T-helper 2 cell treated with Interferon-gamma antibody and Interleukin-4, amounts not matched to agents 5 μg/mL and 100 μg/mL, for 36 hours (primary cell): Measurements from ENCODE around the gene LACTB.

ENCODE experiments used
- DNase-seq: peaks from one replicate; pipeline ENCODE4 v3.0.0; 2021; ENCODE audit warnings: low spot score
- H3K27ac Mint-ChIP-seq: one replicate; pipeline ENCODE4 v1.8.0; 2021; ENCODE audit warnings: mild to moderate bottlenecking, mixed read lengths
- H3K27me3 Mint-ChIP-seq: one replicate; pipeline ENCODE4 v1.8.0; 2021; ENCODE audit warnings: low read depth, mixed read lengths
- H3K36me3 Mint-ChIP-seq: one replicate; pipeline ENCODE4 v1.8.0; 2021; ENCODE audit warnings: low read depth, mixed read lengths
- H3K4me1 Mint-ChIP-seq: one replicate; pipeline ENCODE4 v1.8.0; 2021; ENCODE audit warnings: low read depth, mixed read lengths
- H3K4me3 Mint-ChIP-seq: one replicate; pipeline ENCODE4 v1.8.0; 2022; ENCODE audit warnings: mild to moderate bottlenecking, moderate library complexity, mixed read lengths
- H3K9me3 Mint-ChIP-seq: one replicate; pipeline ENCODE4 v1.8.0; 2021; ENCODE audit warnings: mixed read lengths

LACTB gene

DNA sequence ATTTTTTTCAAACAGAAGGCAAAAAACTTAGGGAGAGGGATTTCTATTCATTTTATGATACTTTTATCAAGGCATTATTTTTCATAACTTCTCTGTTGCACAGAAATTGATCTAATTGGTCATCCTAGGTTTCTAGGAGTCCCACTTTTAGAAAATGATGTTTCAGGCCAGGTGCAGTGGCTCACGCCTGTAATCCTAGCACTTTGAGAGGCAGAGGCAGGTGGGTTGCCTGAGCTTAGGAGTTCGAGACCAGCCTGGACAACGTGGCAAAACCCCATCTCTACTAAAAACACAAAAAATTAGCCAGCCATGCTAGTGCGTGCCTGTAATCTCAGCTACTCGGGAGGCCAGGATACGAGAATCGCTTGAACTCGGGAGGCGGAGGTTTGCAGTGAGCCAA, 2.8 kb downstream of the LACTB start:
- no peak for DNase-seq
- Mint-ChIP-seq H3K36me3 (peaks cover 21% of the 10 kb centered on the region), H3K27ac (no peak overlapping the region)

DNA sequence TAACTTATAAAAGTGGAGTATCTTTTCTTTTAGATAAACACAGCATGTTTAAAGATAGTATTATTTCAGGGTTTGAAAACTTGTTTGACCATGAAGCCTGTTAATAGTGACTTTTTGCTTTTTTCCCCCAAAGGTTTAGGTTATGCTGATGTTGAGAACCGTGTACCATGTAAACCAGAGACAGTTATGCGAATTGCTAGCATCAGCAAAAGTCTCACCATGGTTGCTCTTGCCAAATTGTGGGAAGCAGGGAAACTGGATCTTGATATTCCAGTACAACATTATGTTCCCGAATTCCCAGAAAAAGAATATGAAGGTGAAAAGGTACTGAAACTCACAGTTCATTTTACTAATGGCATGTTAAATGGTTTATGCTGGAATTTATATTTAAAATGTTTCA, 5.1 kb downstream of the LACTB start:
- peaks cover 13% of the 10 kb centered on the region for H3K36me3 Mint-ChIP-seq
- no peaks in the 10 kb centered on the region for H3K9me3 Mint-ChIP-seq
- peaks cover 7% of the 10 kb centered on the region for H3K4me1 Mint-ChIP-seq
- no peak for DNase-seq
- no peaks in the 10 kb centered on the region for H3K27me3 Mint-ChIP-seq
- no peak overlapping the region for H3K27ac Mint-ChIP-seq
- H3K4me3 Mint-ChIP-seq = no peak overlapping the region

More for the DNA sequence above, 2.8 kb downstream of the LACTB start:
- Mint-ChIP-seq H3K4me1 (peaks cover 12% of the 10 kb centered on the region), H3K4me3 (no peak overlapping the region), H3K9me3 (peaks cover 20% of the 10 kb centered on the region), H3K27me3 (no peaks in the 10 kb centered on the region)

DNA sequence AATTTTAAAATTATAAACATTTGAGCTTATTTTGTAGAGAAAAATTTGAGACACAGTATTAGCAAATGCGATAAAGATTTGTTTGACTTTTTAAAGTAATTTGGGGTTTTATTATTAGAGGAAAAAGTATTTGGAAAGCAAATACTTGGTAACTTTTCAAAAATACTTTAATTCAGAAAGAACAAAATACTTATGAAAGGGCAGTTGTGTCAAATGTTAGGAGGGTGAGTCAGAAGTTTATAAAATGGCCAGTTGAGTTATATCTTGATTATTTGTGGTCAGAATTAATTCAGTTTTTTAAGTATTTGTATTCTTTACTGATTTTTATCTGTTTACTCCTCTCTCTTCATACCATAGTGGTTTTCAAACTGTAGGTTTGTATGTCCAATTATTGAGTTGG, 12.1 kb downstream of the LACTB start:
- Mint-ChIP-seq H3K4me3 (no peak overlapping the region), H3K27me3 (no peaks in the 10 kb centered on the region), H3K36me3 (peaks cover 7% of the 10 kb centered on the region), H3K27ac (no peak overlapping the region), H3K4me1 (peaks cover 8% of the 10 kb centered on the region), H3K9me3 (no peaks in the 10 kb centered on the region)
- no peak for DNase-seq

DNA sequence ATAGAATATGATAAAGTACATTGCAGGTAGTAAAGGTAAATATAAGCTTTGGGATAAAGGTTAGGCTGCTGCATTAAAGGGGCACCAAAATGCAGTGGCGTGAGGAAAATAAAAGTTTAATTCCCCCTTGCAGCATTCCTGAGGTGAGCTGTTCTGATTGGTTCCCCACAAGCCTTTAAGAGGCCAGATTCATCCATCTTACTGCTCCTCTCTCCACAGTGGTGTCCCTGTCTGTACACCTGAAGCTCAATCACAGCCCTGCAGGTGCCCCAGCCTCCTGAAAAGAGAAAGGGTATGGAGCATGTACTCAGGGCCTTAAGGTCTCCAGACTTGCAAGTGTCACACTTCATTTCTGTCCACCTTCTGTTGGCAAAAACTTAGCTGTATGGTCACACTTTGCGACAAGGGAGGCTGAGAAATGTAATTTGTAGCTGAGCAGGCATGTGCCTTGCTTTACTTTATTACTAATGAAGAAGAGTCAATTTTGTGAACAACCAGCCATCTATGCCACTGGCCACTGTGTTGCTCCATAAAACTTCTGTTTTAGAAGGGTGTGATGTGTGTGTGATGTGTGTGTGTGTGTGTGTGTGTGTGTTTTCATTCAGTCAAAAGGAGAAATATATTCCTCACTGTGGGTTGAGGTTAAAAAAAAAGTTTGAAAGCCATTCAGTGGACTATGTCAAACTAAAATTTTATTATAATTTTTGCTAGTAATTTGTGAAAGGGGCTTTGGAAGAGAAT, 12.8 kb downstream of the LACTB start:
- Mint-ChIP-seq H3K4me1 (peaks cover 8% of the 10 kb centered on the region), H3K4me3 (no peak overlapping the region), H3K27me3 (no peaks in the 10 kb centered on the region), H3K9me3 (no peaks in the 10 kb centered on the region), H3K36me3 (peaks cover 3% of the 10 kb centered on the region), H3K27ac (no peak overlapping the region)
- no peak for DNase-seq

DNA sequence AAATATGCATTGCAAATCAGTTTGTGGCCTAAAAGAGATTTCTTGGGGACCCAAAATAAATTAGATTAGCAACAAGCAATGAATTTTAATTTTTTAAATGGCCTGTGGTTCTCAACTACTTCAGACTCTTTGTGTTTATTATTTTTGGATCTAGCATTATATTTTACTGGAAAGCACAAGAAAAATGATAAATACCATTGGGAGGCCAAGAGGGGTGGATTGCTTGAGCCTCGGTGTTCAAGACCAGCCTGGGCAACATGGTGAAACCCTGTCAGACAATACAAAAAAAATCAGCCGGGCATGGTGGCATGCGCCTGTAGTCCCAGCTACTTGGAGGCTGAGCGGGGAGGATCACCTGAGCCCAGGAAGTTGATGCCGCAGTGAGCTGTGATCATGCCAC, 13.6 kb downstream of the LACTB start:
- no peaks in the 10 kb centered on the region for H3K27me3 Mint-ChIP-seq
- no peaks in the 10 kb centered on the region for H3K9me3 Mint-ChIP-seq

DNA sequence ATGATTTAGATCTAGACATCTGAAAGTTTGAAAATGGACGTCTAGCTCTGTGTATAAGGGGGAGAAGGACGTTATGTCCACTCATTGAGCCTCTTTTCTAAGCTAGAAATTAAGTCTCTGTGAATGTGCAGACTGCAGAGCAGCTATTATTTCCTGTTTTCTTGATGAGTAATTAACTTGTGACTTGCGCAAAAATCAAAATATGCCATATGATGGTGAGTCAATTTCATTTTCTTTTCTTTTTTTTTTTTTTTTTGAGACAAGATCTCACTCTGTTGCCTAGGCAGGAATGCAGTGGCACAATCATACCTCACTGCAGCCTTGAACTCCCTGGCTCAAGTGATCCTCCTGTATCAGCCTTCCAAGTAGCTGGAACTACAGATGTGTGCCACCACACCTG, 14.1 kb downstream of the LACTB start:
- Mint-ChIP-seq H3K36me3 (peaks cover 3% of the 10 kb centered on the region), H3K4me1 (peaks cover 13% of the 10 kb centered on the region), H3K9me3 (no peaks in the 10 kb centered on the region), H3K4me3 (no peak overlapping the region), H3K27ac (no peak overlapping the region), H3K27me3 (no peaks in the 10 kb centered on the region)
- DNase-seq = no peak

More for the DNA sequence above, 13.6 kb downstream of the LACTB start:
- DNase-seq = no peak
- peaks cover 3% of the 10 kb centered on the region for H3K36me3 Mint-ChIP-seq
- H3K4me1 Mint-ChIP-seq = peaks cover 10% of the 10 kb centered on the region
- no peak overlapping the region for H3K4me3 Mint-ChIP-seq
- H3K27ac Mint-ChIP-seq = no peak overlapping the region

DNA sequence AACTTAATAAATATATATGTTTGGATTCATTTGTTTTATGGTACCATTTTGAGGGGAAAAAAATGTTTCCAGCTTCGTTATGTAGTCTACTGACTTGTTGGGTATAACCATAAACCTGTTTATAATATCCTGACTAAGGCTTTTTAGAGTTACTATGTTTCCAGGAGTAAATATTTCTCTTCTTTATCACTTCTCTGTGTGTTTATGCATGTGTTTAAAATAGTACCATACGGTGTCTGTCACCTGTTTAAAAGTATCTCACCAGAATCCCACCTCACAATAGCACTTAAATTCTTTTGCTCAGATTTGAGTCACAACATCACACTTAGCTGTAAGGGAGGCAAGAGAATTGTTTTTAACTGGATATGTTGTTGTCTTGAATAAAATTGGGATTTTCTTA, 15.1 kb downstream of the LACTB start:
- H3K4me1 Mint-ChIP-seq = peaks cover 22% of the 10 kb centered on the region
- no peaks in the 10 kb centered on the region for H3K27me3 Mint-ChIP-seq
- H3K27ac Mint-ChIP-seq = no peak overlapping the region
- H3K36me3 Mint-ChIP-seq = peaks cover 11% of the 10 kb centered on the region
- no peak for DNase-seq
- H3K9me3 Mint-ChIP-seq = no peaks in the 10 kb centered on the region
- H3K4me3 Mint-ChIP-seq = no peak overlapping the region

DNA sequence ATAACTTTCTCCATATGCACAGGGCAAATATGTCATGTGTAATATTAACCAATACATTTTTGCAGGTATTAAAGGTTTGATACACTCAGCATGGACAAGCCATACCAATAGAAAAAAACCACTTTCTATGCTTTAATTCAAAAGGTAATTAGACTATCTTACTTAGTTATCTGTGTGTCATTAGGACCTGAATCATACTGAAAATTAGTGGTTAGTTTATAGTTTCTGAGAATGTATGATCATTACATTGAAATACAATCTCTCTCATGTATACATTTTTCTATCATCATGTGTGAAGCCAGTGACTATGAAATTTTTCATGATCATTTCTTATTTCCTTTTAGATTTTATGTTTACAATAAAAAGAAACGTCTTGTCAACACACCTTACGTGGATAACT, 19.3 kb downstream of the LACTB start:
- Mint-ChIP-seq H3K4me3 (no peak overlapping the region), H3K9me3 (no peaks in the 10 kb centered on the region), H3K4me1 (peaks cover 16% of the 10 kb centered on the region), H3K36me3 (peaks cover 26% of the 10 kb centered on the region), H3K27ac (no peak overlapping the region), H3K27me3 (no peaks in the 10 kb centered on the region)
- no peak for DNase-seq

DNA sequence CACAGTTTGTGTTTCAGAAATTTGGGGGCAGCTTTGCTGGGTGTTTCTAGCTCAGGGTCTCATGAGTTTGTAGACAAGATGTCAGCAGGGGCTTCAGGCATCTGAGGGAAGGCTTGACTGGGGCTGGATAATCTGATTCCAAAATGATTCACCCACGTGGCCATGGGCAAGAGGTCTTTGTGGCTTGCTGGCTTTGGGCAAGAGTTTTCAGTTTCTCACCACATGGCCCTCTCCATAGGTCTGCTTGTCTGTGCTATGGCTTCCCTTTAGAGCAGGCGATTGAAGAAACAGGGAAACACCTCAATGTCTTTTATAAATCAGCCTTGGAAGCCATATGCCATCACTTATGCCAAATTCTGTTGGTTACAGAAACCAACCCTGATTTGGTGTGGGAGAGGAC, 23.8 kb downstream of the LACTB start:
- Mint-ChIP-seq H3K4me3 (no peak overlapping the region), H3K27ac (no peak overlapping the region), H3K27me3 (no peaks in the 10 kb centered on the region), H3K4me1 (peaks cover 20% of the 10 kb centered on the region), H3K36me3 (peaks cover 44% of the 10 kb centered on the region), H3K9me3 (no peaks in the 10 kb centered on the region)
- DNase-seq = no peak

DNA sequence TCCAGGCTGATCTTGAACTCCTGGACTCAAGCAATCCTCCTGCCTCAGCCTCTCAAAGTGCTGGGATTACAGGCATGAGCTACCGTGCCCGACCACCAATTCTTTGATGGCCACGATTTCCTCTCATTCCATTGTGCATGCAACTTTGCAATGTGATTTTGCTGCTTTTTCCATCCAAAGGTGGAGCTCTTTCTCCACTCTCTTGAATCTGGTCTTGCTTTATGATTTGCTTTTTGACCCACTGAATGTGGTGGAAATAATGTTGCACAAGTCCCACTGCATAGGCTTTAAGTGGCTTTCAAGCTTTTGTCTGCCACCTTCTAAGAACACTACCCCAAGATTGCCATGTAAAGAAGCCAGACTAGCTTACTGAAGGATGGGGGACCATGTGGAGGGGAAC, 25.0 kb downstream of the LACTB start:
- peaks cover 41% of the 10 kb centered on the region for H3K36me3 Mint-ChIP-seq
- no peaks in the 10 kb centered on the region for H3K27me3 Mint-ChIP-seq
- no peak overlapping the region for H3K27ac Mint-ChIP-seq
- no peaks in the 10 kb centered on the region for H3K9me3 Mint-ChIP-seq
- H3K4me3 Mint-ChIP-seq = no peak overlapping the region
- DNase-seq = no peak
- H3K4me1 Mint-ChIP-seq = peaks cover 8% of the 10 kb centered on the region

DNA sequence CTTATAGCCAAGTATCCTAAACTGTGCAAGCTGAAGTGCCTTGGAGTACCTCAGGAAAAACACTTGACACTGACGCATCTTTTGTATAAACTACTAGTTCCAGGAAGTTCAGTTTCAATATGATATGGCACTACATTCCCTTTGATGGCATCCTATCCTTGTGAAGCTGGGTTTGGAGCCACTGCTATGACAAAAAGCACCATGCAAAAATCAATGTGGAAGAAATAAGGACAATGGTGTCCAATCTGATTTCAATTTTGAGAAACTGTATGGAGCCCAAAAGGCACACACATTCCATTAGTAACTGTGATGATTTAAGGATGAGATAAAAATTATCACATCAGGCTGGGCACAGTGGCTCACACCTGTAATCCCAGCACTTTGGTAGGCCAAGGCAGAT, 30.0 kb downstream of the LACTB start:
- H3K9me3 Mint-ChIP-seq = no peaks in the 10 kb centered on the region
- DNase-seq = no peak
- H3K27ac Mint-ChIP-seq = no peak overlapping the region
- H3K27me3 Mint-ChIP-seq = no peaks in the 10 kb centered on the region
- H3K36me3 Mint-ChIP-seq = peaks cover 43% of the 10 kb centered on the region
- H3K4me1 Mint-ChIP-seq = peaks cover 16% of the 10 kb centered on the region
- no peak overlapping the region for H3K4me3 Mint-ChIP-seq

DNA sequence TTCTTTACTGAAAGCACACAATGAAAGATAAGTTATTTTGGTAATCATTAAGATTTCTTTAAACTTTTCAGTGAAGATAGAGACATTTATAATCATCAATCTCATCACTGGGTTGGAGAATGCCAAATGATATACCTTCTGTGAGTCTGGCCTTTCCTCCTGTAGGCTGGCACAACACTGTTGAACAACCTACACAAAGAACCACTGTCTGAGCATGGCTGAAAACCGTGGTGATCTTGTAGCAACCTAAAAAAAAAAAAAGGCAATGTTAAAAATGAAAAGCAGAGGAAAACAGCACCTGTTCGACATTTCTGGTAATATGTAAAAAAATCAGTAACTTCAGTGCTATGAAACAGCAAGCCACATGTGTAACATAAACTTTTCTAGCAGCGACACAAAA, 33.8 kb downstream of the LACTB start:
- no peaks in the 10 kb centered on the region for H3K27me3 Mint-ChIP-seq
- no peaks in the 10 kb centered on the region for H3K9me3 Mint-ChIP-seq
- H3K27ac Mint-ChIP-seq = peak overlapping the region; percentile 49
- peaks cover 12% of the 10 kb centered on the region for H3K4me1 Mint-ChIP-seq
- DNase-seq = no peak
- peak overlapping the region; percentile 97 for H3K4me3 Mint-ChIP-seq
- peaks cover 35% of the 10 kb centered on the region for H3K36me3 Mint-ChIP-seq

DNA sequence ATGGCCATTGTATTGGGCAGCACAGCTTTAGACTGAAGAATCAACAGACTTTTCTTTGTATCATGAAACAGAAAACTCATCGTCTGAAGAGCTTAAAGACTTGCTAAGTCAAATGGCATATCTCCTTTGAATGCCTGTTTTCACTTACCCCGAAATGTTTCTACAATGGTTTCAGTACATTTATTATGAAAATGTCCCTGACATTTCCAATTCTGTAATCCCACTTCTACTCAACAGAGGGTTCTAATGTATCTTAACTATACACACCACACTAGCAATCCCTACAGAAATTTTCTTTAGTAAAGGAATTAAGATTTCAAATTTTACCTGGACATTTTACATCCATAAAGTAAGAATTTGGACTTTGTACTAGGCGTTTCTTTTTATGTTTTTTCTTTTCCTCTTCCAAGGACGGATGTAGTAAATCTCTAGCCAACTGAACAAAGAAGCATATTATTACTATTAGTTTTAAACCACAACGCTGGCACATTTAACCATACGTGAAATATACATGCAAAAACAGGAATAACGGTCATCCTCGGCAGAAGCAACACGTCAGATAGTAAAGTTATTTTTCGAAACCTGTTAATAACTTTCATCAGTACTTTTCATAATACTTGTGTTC, 34.5 kb downstream of the LACTB start:
- peak overlapping the region; percentile 95 for H3K27ac Mint-ChIP-seq
- H3K4me1 Mint-ChIP-seq = peaks cover 12% of the 10 kb centered on the region
- no peaks in the 10 kb centered on the region for H3K27me3 Mint-ChIP-seq
- peaks cover 35% of the 10 kb centered on the region for H3K36me3 Mint-ChIP-seq
- no peak for DNase-seq
- H3K4me3 Mint-ChIP-seq = peak overlapping the region; percentile 97
- no peaks in the 10 kb centered on the region for H3K9me3 Mint-ChIP-seq

DNA sequence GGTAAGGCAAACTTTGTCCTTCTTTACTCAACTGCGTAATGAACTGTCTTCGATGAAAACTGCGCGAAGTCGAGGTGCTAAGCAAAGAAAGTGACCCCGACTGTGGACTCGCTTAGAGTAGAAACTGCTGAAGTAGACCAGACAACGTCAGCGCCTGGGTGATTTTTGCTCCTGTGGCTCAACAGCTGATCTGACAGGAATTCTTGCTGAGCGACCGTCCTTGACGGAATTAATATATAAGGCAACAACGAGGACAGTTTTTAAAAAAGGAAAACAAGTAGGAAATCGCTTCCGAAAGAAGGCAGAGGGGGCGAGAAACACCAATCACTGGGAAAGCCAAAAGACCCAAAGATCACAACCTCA, 35.1 kb downstream of the LACTB start:
- peak; percentile 9 for DNase-seq
- Mint-ChIP-seq H3K27me3 (no peaks in the 10 kb centered on the region), H3K4me3 (peak overlapping the region; percentile 97), H3K4me1 (peaks cover 13% of the 10 kb centered on the region), H3K9me3 (no peaks in the 10 kb centered on the region), H3K27ac (peak overlapping the region; percentile 95), H3K36me3 (peaks cover 30% of the 10 kb centered on the region)
